ENCODE results near the gene IFITM1. TPM values are rescaled to one million over a fixed set of nuclear protein-coding genes. Genes with fewer than 3 reads are reported as not detected.
"Not testable (repeated sequence)": the region's sequence is repeated elsewhere in the genome, so short reads cannot be mapped to it uniquely, and the experiment has no call there.

The IFITM1 gene
- total and polyA plus RNA-seq, 7 experiments from 2014 or later, result 97.4 to 2,355 (median 365) TPM

GRCh38 chr11:328012-328411 lies 14.2 kb downstream of the IFITM1 start:
- intact Hi-C loops (cut with micrococcal nuclease), result no loop called here
- POLR2A ChIA-PET, result interaction anchor here (0.5 to 5.2 kb wide), 7 partner anchors 8 to 39 kb away, joined by 3 to 41 read pairs (median 6); partner anchors contain the start of gene PGGHG
- no peak overlapping the region for H3K4me3 ChIP-seq (ENCODE audit: low read length)
- ATAC-seq (no peak), DNase-seq (no peak)
- no peaks in the 10 kb centered on the region for H3K36me3 ChIP-seq (ENCODE audit: control insufficient read depth in 2 of 3, insufficient read depth in 3 of 3, low read length in 3 of 3)
- CTCF ChIA-PET, result interaction anchor here (1.2 to 2.8 kb wide), 2 partner anchors 27 to 120 kb away, joined by 3 to 12 read pairs; no protein-coding TSS in a partner anchor
- H3K27me3 ChIP-seq (ENCODE audit: control insufficient read depth in 2 of 2, insufficient read depth in 2 of 2, low read length in 2 of 2), result no peaks in the 10 kb centered on the region
- H3K27ac Mint-ChIP-seq, result peak overlapping the region in 8 of 9 donors; percentile 18 to 94 (median 79)
- peak overlapping the region; percentile 32 for H3K27ac ChIP-seq (ENCODE audit: low read depth, low read length)
- no peaks in the 10 kb centered on the region for H3K9me3 ChIP-seq (ENCODE audit: control insufficient read depth in 2 of 3, low read length in 3 of 3)
- H3K4me1 ChIP-seq (ENCODE audit: control insufficient read depth in 2 of 2, insufficient read depth in 2 of 2, low read length in 2 of 2), result peaks cover 40 to 67% of the 10 kb centered on the region in 2 donors
- H3K36me3 Mint-ChIP-seq, result peaks cover 0 to 7% (median 0%) of the 10 kb centered on the region in 5 donors
- peaks cover 50 to 90% (median 76%) of the 10 kb centered on the region in 7 donors for H3K4me1 Mint-ChIP-seq
- no peaks in the 10 kb centered on the region for H3K27me3 Mint-ChIP-seq
- H3K4me3 Mint-ChIP-seq, result peak overlapping the region in 4 of 10 donors; percentile 21 to 56 (median 49)
- no peaks in the 10 kb centered on the region for H3K9me3 Mint-ChIP-seq

DNA sequence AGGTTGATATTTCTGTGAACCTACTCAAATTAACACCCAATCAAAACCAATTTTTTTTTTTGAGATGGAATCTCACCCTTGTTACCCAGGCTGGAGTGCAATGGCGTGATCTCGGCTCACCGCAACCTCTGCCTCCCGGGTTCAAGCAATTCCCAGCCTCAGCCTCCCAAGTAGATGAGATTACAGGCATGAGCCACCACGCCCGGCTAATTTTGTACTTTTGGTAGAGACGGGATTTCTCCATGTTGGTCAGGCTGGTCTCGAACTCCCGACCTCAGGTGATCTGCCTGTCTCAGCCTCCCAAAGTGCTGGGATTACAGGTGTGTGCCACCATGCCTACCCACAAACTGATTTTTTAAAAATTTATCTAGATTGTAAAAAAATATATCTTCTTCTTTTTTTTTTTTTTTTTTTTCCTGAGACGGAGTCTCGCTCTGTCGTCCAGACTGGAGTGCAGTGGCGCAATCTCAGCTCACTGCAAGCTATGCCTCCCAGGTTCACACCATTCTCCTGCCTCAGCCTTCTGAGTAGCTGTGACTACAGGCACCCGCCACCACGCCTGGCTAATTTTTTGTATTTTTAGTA lies 14.8 kb downstream of the IFITM1 start:
- Histone ChIP-seq H3K4me1 (ENCODE audit: control insufficient read depth in 2 of 2, insufficient read depth in 2 of 2, low read length in 2 of 2) (peaks cover 40 to 67% of the 10 kb centered on the region in 2 donors), H3K27ac (ENCODE audit: low read depth, low read length) (peak overlapping the region; percentile 32)
- peak overlapping the region in 4 of 10 donors; percentile 32 to 70 (median 41) for H3K4me3 Mint-ChIP-seq
- DNase-seq; H3K4me3 ChIP-seq (ENCODE audit: low read length); H3K27me3 ChIP-seq (ENCODE audit: control insufficient read depth in 2 of 2, insufficient read depth in 2 of 2, low read length in 2 of 2); H3K27me3 Mint-ChIP-seq; intact Hi-C loops (cut with micrococcal nuclease); H3K9me3 Mint-ChIP-seq; ATAC-seq; H3K36me3 ChIP-seq (ENCODE audit: control insufficient read depth in 2 of 3, insufficient read depth in 3 of 3, low read length in 3 of 3); H3K9me3 ChIP-seq (ENCODE audit: control insufficient read depth in 2 of 3, low read length in 3 of 3): not testable (repeated sequence)
- peak overlapping the region; percentile 18 to 94 (median 84) for H3K27ac Mint-ChIP-seq
- ChIA-PET CTCF (interaction anchor here (0.6 to 2.8 kb wide), 5 partner anchors 9 to 120 kb away, joined by 3 to 12 read pairs (median 3); no protein-coding TSS in a partner anchor), POLR2A (interaction anchor here (1.1 to 5.2 kb wide), 8 partner anchors 11 to 40 kb away, joined by 3 to 41 read pairs (median 12); partner anchors contain the start of gene PGGHG)
- peaks cover 0 to 10% (median 0%) of the 10 kb centered on the region in 5 donors for H3K36me3 Mint-ChIP-seq
- peaks cover 49 to 92% (median 81%) of the 10 kb centered on the region in 7 donors for H3K4me1 Mint-ChIP-seq

DNA sequence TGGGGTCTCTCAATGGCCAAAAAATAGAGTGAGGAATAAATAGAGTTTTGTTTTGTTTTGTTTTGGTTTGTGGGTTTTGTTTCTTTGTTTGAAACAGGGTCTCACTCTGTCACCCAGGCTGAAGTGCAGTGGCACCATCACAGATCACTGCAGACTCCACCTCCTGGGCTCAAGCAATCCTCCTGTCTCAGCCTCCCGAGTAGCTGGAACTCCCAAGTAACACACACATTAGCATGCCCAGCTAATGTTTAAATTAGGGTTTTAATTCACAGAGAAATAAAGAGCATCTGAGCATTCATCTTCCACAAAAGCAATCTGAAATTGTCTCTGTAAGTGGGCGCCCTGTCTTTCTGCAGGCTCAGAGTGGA lies 16.0 kb downstream of the IFITM1 start:
- peaks cover 42 to 88% (median 75%) of the 10 kb centered on the region in 7 donors for H3K4me1 Mint-ChIP-seq

DNA sequence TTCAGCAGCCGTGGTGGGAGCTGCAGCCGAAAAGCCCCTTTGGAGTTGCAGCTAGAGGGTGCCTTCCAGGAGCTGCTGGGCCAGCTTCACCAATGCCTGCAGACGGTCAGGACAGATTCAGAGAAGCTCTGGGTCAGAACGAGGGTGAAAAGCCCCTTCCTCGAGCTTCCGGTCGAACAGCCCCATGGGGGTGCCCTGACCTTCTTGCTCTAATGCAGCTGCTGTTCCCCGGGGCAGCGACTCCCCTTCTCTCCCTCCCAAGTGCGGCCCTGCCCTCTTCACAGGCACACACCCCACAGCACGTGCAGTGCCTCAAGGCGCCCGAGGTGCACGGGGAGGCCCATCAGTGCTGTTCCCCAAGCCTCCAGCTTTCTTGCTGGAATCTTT lies 16.5 kb downstream of the IFITM1 start:
- peak overlapping the region in 8 of 10 donors; percentile 23 to 70 (median 51) for H3K4me3 Mint-ChIP-seq
- intact Hi-C loops (cut with micrococcal nuclease), result no loop called here
- Histone ChIP-seq H3K27me3 (ENCODE audit: control insufficient read depth in 2 of 2, insufficient read depth in 2 of 2, low read length in 2 of 2) (no peaks in the 10 kb centered on the region), H3K4me1 (ENCODE audit: control insufficient read depth in 2 of 2, insufficient read depth in 2 of 2, low read length in 2 of 2) (peaks cover 40 to 52% of the 10 kb centered on the region in 2 donors), H3K36me3 (ENCODE audit: control insufficient read depth in 2 of 3, insufficient read depth in 3 of 3, low read length in 3 of 3) (no peaks in the 10 kb centered on the region), H3K4me3 (ENCODE audit: low read length) (no peak overlapping the region), H3K9me3 (ENCODE audit: control insufficient read depth in 2 of 3, low read length in 3 of 3) (no peaks in the 10 kb centered on the region), H3K27ac (ENCODE audit: low read depth, low read length) (peak overlapping the region; percentile 10)
- ATAC-seq, result no peak
- ChIA-PET CTCF (interaction anchor here (0.5 to 2.8 kb wide), 4 partner anchors 13 to 28 kb away, joined by 3 to 12 read pairs (median 7); no protein-coding TSS in a partner anchor), POLR2A (interaction anchor here (0.9 to 5.2 kb wide), 13 partner anchors 9 to 62 kb away, joined by 3 to 28 read pairs (median 5); partner anchors contain the start of gene IFITM3)
- H3K27ac Mint-ChIP-seq, result peak overlapping the region; percentile 70 to 94 (median 84)
- H3K27me3 Mint-ChIP-seq, result no peaks in the 10 kb centered on the region
- H3K9me3 Mint-ChIP-seq, result no peaks in the 10 kb centered on the region
- peaks cover 40 to 85% (median 73%) of the 10 kb centered on the region in 7 donors for H3K4me1 Mint-ChIP-seq
- no peak for DNase-seq
- H3K36me3 Mint-ChIP-seq, result peaks cover 0 to 10% (median 0%) of the 10 kb centered on the region in 5 donors

More for the DNA sequence above, 16.0 kb downstream of the IFITM1 start:
- no peaks in the 10 kb centered on the region for H3K9me3 Mint-ChIP-seq
- ATAC-seq (no peak), DNase-seq (no peak)
- H3K4me3 ChIP-seq (ENCODE audit: low read length), result no peak overlapping the region
- H3K27me3 Mint-ChIP-seq, result no peaks in the 10 kb centered on the region
- ChIA-PET CTCF (interaction anchor here (0.9 to 2.8 kb wide), 4 partner anchors 13 to 28 kb away, joined by 3 to 12 read pairs (median 7); no protein-coding TSS in a partner anchor), POLR2A (interaction anchor here (0.6 to 5.2 kb wide), 13 partner anchors 9 to 84 kb away, joined by 3 to 28 read pairs (median 5); partner anchors contain the start of gene IFITM3)
- H3K27me3 ChIP-seq (ENCODE audit: control insufficient read depth in 2 of 2, insufficient read depth in 2 of 2, low read length in 2 of 2), result no peaks in the 10 kb centered on the region
- peaks cover 40 to 55% of the 10 kb centered on the region in 2 donors for H3K4me1 ChIP-seq (ENCODE audit: control insufficient read depth in 2 of 2, insufficient read depth in 2 of 2, low read length in 2 of 2)
- H3K36me3 Mint-ChIP-seq, result peaks cover 0 to 10% (median 0%) of the 10 kb centered on the region in 5 donors
- no peaks in the 10 kb centered on the region for H3K9me3 ChIP-seq (ENCODE audit: control insufficient read depth in 2 of 3, low read length in 3 of 3)
- peak overlapping the region; percentile 70 to 94 (median 84) for H3K27ac Mint-ChIP-seq
- peak overlapping the region; percentile 10 for H3K27ac ChIP-seq (ENCODE audit: low read depth, low read length)
- intact Hi-C loops (cut with micrococcal nuclease), result no loop called here
- no peaks in the 10 kb centered on the region for H3K36me3 ChIP-seq (ENCODE audit: control insufficient read depth in 2 of 3, insufficient read depth in 3 of 3, low read length in 3 of 3)
- H3K4me3 Mint-ChIP-seq, result peak overlapping the region in 9 of 10 donors; percentile 19 to 70 (median 43)

- Histone ChIP-seq H3K27ac (ENCODE audit: low read depth, low read length) (peak overlapping the region; percentile 10), H3K27me3 (ENCODE audit: control insufficient read depth in 2 of 2, insufficient read depth in 2 of 2, low read length in 2 of 2) (no peaks in the 10 kb centered on the region), H3K4me1 (ENCODE audit: control insufficient read depth in 2 of 2, insufficient read depth in 2 of 2, low read length in 2 of 2) (peaks cover 37 to 47% of the 10 kb centered on the region in 2 donors), H3K36me3 (ENCODE audit: control insufficient read depth in 2 of 3, insufficient read depth in 3 of 3, low read length in 3 of 3) (no peaks in the 10 kb centered on the region), H3K4me3 (ENCODE audit: low read length) (peak overlapping the region; percentile 19), H3K9me3 (ENCODE audit: control insufficient read depth in 2 of 3, low read length in 3 of 3) (no peaks in the 10 kb centered on the region)
- no peak for DNase-seq
- intact Hi-C loops (cut with micrococcal nuclease), result no loop called here
- ChIA-PET POLR2A (interaction anchor here (0.6 to 5.2 kb wide), 14 partner anchors 8 to 263 kb away, joined by 3 to 28 read pairs (median 4); partner anchors contain the start of gene IFITM3), CTCF (interaction anchor here (0.5 to 2.8 kb wide), 3 partner anchors 18 to 28 kb away, joined by 3 to 12 read pairs (median 9); no protein-coding TSS in a partner anchor)
- H3K36me3 Mint-ChIP-seq, result peaks cover 0 to 10% (median 0%) of the 10 kb centered on the region in 5 donors
- no peaks in the 10 kb centered on the region for H3K9me3 Mint-ChIP-seq
- ATAC-seq, result no peak
- peak overlapping the region; percentile 44 to 78 (median 66) for H3K4me3 Mint-ChIP-seq
- H3K27me3 Mint-ChIP-seq, result no peaks in the 10 kb centered on the region
- H3K4me1 Mint-ChIP-seq, result peaks cover 39 to 85% (median 70%) of the 10 kb centered on the region in 7 donors
- H3K27ac Mint-ChIP-seq, result peak overlapping the region in 8 of 9 donors; percentile 60 to 92 (median 84)
Measured at GRCh38 chr11:330694-331357, 17.0 kb downstream of the IFITM1 start.

DNA sequence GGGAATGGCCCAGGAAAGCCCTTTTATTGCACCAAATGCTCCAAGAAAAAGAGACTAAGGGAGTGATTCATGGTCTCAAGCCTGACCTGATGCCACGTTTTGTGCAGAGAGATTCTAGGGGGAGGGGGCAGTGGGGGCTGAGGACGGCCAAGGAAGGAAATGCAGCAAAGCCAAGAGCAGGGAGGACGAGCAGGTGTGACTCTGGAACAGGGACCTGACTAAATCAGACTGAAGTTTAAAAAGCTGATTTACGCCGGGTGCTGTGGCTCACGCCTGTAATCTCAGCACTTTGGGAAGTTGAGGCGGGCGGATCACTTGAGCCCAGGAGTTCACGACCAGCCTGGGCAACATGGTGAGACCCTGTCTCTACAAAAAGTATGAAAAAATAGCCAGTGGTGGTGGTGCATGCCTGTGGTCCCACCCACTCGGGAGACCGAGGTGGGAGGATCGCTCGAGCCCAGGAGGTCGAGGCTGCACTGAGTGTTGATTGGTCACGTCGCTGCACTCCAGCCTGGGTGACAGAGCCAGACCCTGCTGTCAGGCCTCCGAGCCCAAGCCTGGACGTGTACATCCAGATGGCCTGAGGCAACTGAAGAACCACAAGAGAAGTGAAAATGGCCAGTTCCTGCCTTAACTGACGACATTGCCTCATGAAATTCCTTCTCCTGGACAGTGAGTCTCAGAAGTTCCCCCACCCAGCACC lies 17.7 kb downstream of the IFITM1 start:
- Histone ChIP-seq H3K27me3 (ENCODE audit: control insufficient read depth in 2 of 2, insufficient read depth in 2 of 2, low read length in 2 of 2) (no peaks in the 10 kb centered on the region), H3K36me3 (ENCODE audit: control insufficient read depth in 2 of 3, insufficient read depth in 3 of 3, low read length in 3 of 3) (no peaks in the 10 kb centered on the region), H3K4me3 (ENCODE audit: low read length) (peak overlapping the region; percentile 19), H3K9me3 (ENCODE audit: control insufficient read depth in 2 of 3, low read length in 3 of 3) (no peaks in the 10 kb centered on the region), H3K4me1 (ENCODE audit: control insufficient read depth in 2 of 2, insufficient read depth in 2 of 2, low read length in 2 of 2) (peaks cover 30 to 45% of the 10 kb centered on the region in 2 donors), H3K27ac (ENCODE audit: low read depth, low read length) (no peak overlapping the region)
- peak overlapping the region in 8 of 9 donors; percentile 71 to 92 (median 84) for H3K27ac Mint-ChIP-seq
- POLR2A ChIA-PET, result interaction anchor here (0.6 to 5.2 kb wide), 8 partner anchors 8 to 263 kb away, joined by 3 to 28 read pairs (median 4); no protein-coding TSS in a partner anchor
- H3K4me1 Mint-ChIP-seq, result peaks cover 39 to 85% (median 70%) of the 10 kb centered on the region in 7 donors
- no peaks in the 10 kb centered on the region for H3K9me3 Mint-ChIP-seq
- CTCF ChIA-PET, result no interaction called here
- peak overlapping the region; percentile 44 to 78 (median 66) for H3K4me3 Mint-ChIP-seq
- intact Hi-C loops (cut with micrococcal nuclease), result no loop called here
- peaks cover 0 to 10% (median 0%) of the 10 kb centered on the region in 5 donors for H3K36me3 Mint-ChIP-seq
- DNase-seq (no peak), ATAC-seq (no peak)
- H3K27me3 Mint-ChIP-seq, result no peaks in the 10 kb centered on the region
